C4-2B (cell line): ENCODE results near the gene ADGRV1.

Experiments used
- CTCF ChIP-seq: fragments of 450-650 bp; conservative IDR thresholded peaks from 2 replicates; pipeline ENCODE4 v1.5.1; 2017; ENCODE audit warnings: mild to moderate bottlenecking
- ZFX ChIP-seq: fragments of 450-650 bp; IDR thresholded peaks from 2 replicates; pipeline ENCODE4 v1.6.1; 2017

GRCh38 chr5:91211997-91212713, 653.6 kb downstream of the ADGRV1 start:
- no peak for TF ChIP-seq CTCF
- no peak for TF ChIP-seq ZFX
